Stomach (tissue), 9 donors: ENCODE measurements around the gene LYRM4. TPM values are rescaled to one million over a fixed set of nuclear protein-coding genes. Genes with fewer than 3 reads are reported as not detected.

Source experiments
- DNase-seq, 2 donors: peaks; one replicate each; pipeline versions ENCODE4 v3.0.0 to v3.0.0-alpha.2; 2013 to 2019
- H3K27ac ChIP-seq, 5 donors: fragments of 200-600 bp in 4 of 5; sonication (generic) in 4 of 5; one replicate each; pipeline ENCODE4 v1.5.1; 2013 to 2019; ENCODE audit warnings: mild to moderate bottlenecking in 1 of 5, moderate library complexity in 1 of 5
- H3K27me3 ChIP-seq, 3 donors: fragments of 200-600 bp; sonication (generic); one replicate each; pipeline ENCODE4 v1.5.1; 2017 to 2019; ENCODE audit warnings: mixed run types in 1 of 3
- H3K36me3 ChIP-seq, 4 donors: fragments of 200-600 bp; sonication (generic); 1 replicate in 3 of 4; 2 replicates in 1 of 4; pipeline ENCODE4 v1.5.1; 2016 to 2019
- H3K4me1 ChIP-seq, 4 donors: fragments of 200-600 bp; sonication (generic); one replicate each; pipeline ENCODE4 v1.5.1; 2016 to 2019
- H3K4me3 ChIP-seq, 4 donors: fragments of 200-600 bp; sonication (generic) in 3 of 4; one replicate each; pipeline ENCODE4 v1.5.1; 2016 to 2019; ENCODE audit warnings: mild to moderate bottlenecking in 1 of 4
- H3K9me3 ChIP-seq, 4 donors: fragments of 200-600 bp; sonication (generic); one replicate each; pipeline ENCODE4 v1.5.1; 2016 to 2019
- CTCF ChIP-seq, 7 experiments: fragments of 450-650 bp in 4 of 7; fragments of 200-600 bp in 3 of 7; sonication (generic) in 3 of 7; IDR thresholded peaks; one replicate each; pipeline ENCODE4 v1.5.1; 2016 to 2019; ENCODE audit warnings: antibody characterized with exemption in 7 of 7, control low read depth in 2 of 7, mild to moderate bottlenecking in 1 of 7
- EP300 ChIP-seq: sonication (generic); formaldehyde crosslinking; IDR thresholded peaks from one replicate; pipeline ENCODE4 v1.6.1; 2017; ENCODE audit warnings: antibody characterized with exemption
- POLR2A ChIP-seq, 4 donors: fragments of 450-650 bp; IDR thresholded peaks; one replicate each; pipeline ENCODE4 v1.6.1; 2016; ENCODE audit warnings: antibody characterized with exemption in 4 of 4, control low read depth in 2 of 4, mild to moderate bottlenecking in 1 of 4, moderate library complexity in 1 of 4
- POLR2AphosphoS5 ChIP-seq, 3 donors: sonication (generic); formaldehyde crosslinking; IDR thresholded peaks; one replicate each; pipeline ENCODE4 v1.6.1; 2016; ENCODE audit warnings: antibody characterized with exemption in 3 of 3
- WGBS, 5 donors: extraction: QIAGEN DNeasy Blood & Tissue Kit in 3 of 5; methylation state at CpG; one replicate each; pipeline versions ENCODE4 v1.1.5 to v1.1.7; 2013 to 2018; 5-methylcytosine and 5-hydroxymethylcytosine counted together
- intact Hi-C: fragments of 100-400 bp; cut with DNase I; formaldehyde crosslinking; loops from one replicate; pipeline ENCODE4 v1.15.1; 2023; ENCODE audit warnings: low total_unique reads
- polyA plus RNA-seq, 3 donors: library from polyadenylated mRNA; stranded (reverse); fragments of 200-250 nt; gene quantifications; one replicate each; pipeline ENCODE4 v1.2.3, GENCODE V29; 2013
- total RNA-seq, 5 donors: library from RNA; depleted of rRNA; stranded (reverse); fragments of >200 nt; gene quantifications; one replicate each; pipeline versions ENCODE4 v1.1.0 to v1.2.3, GENCODE V29; 2014 to 2016
- donor health status: healthy with polysubstance abuse.
- donor health status: Bipolar disorder and iron deficiency.
- donor health status: healthy.

The LYRM4 gene
- total and polyA plus RNA-seq, 8 donors: 0.58 to 31.4 (median 18.5) TPM; not detected in 1

GRCh38 chr6:5199283-5199682 is 61.5 kb downstream of the LYRM4 start:
- DNase-seq: no peak
- Histone ChIP-seq H3K36me3 (no peaks in the 10 kb centered on the region), H3K9me3 (no peaks in the 10 kb centered on the region), H3K27ac (no peak overlapping the region), H3K27me3 (no peaks in the 10 kb centered on the region), H3K4me1 (peaks cover 0 to 7% (median 3%) of the 10 kb centered on the region in 4 donors), H3K4me3 (no peak overlapping the region)
- WGBS, 5 donors: 86 to 93% (median 90%) methylated on average over 2 of the region's 2 CpGs
- no peak for TF ChIP-seq EP300
- no peak for TF ChIP-seq CTCF (IDR thresholded peaks at IDR 0.05)
- TF ChIP-seq POLR2A (IDR thresholded peaks at IDR 0.05): no peak
- TF ChIP-seq POLR2AphosphoS5 (IDR thresholded peaks at IDR 0.05): no peak
- intact Hi-C loops: no loop called here

DNA sequence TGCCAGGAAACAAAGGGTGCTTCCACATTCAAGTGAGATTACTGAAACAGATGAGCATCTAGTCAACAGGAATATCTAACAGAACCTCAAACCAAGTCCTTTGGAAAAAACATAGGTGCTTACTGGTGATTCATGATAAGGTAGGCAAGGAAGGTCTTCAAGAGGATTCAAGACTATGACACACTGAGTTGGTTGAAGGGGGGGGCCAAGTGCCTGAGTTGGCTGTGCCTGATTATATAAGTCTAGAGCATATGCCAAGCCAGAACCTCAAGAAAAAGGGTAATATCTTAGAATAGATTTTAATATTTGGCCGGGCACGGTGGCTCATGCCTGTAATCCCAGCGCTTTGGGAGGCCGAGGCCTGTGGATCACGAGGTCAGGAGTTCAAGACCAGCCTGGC is 63.7 kb downstream of the LYRM4 start:
- H3K27me3 ChIP-seq: no peaks in the 10 kb centered on the region
- H3K9me3 ChIP-seq: no peaks in the 10 kb centered on the region
- intact Hi-C loops: no loop called here
- no peak overlapping the region for H3K4me3 ChIP-seq
- DNase-seq: no peak
- no peak overlapping the region for H3K27ac ChIP-seq
- H3K36me3 ChIP-seq: no peaks in the 10 kb centered on the region
- WGBS, 5 donors: 91 to 98% (median 96%) methylated on average over 5 of the region's 5 CpGs
- H3K4me1 ChIP-seq: no peaks in the 10 kb centered on the region
- no peak for TF ChIP-seq POLR2AphosphoS5 (IDR thresholded peaks at IDR 0.05)
- no peak for TF ChIP-seq CTCF (IDR thresholded peaks at IDR 0.05)
- no peak for TF ChIP-seq EP300
- no peak for TF ChIP-seq POLR2A (IDR thresholded peaks at IDR 0.05)

DNA sequence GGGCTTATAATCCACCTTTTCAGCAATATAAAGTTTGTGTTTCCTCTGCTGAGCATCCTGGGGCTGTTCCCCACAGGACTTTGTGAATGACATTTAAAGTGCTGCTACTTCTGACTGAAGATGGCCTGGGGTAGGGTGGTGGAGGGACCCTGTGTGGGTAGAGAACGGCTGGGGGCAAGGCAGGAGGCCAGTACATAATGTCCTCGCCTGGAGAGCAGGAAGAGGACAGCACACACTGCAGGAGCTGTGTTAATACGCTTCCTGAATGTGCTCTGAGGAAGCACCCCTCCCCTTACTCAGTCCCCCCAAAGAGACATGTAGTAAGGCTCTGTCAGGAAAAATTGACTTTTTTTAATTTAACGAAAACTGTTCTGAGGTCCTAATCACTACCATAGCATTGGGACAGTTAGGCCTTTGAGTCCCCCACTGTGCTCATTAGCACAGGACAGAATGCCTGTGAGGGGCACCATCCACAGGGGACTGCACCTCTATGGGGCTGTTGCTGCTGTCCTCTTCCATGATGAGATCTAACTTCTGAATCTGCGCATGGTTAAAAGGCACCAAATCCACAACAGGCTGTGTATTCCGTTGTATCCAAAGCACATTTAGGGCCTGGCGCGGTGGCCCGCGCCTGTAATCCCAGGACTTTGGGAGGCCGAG is 68.5 kb downstream of the LYRM4 start:
- Histone ChIP-seq H3K27ac (no peak overlapping the region), H3K9me3 (no peaks in the 10 kb centered on the region), H3K4me3 (no peak overlapping the region), H3K4me1 (peaks cover 0 to 12% (median 0%) of the 10 kb centered on the region in 4 donors), H3K36me3 (no peaks in the 10 kb centered on the region), H3K27me3 (no peaks in the 10 kb centered on the region)
- DNase-seq: no peak
- TF ChIP-seq CTCF (IDR thresholded peaks at IDR 0.05) (no peak), EP300 (no peak), POLR2AphosphoS5 (IDR thresholded peaks at IDR 0.05) (no peak), POLR2A (IDR thresholded peaks at IDR 0.05) (no peak)
- 93 to 97% (median 95%) methylated on average over 11 of the region's 11 CpGs for WGBS, 5 donors
- intact Hi-C loops: no loop called here

GRCh38 chr6:5191722-5192121 is 69.0 kb downstream of the LYRM4 start:
- no peaks in the 10 kb centered on the region for H3K36me3 ChIP-seq
- WGBS, 5 donors: 85 to 95% (median 91%) methylated on average over 3 of the region's 3 CpGs
- intact Hi-C loops: no loop called here
- H3K9me3 ChIP-seq: no peaks in the 10 kb centered on the region
- no peaks in the 10 kb centered on the region for H3K27me3 ChIP-seq
- TF ChIP-seq POLR2AphosphoS5 (IDR thresholded peaks at IDR 0.05) (no peak), POLR2A (IDR thresholded peaks at IDR 0.05) (no peak), CTCF (IDR thresholded peaks at IDR 0.05) (no peak), EP300 (no peak)
- no peak overlapping the region for H3K27ac ChIP-seq
- no peak overlapping the region for H3K4me3 ChIP-seq
- no peak for DNase-seq
- peaks cover 0 to 12% (median 0%) of the 10 kb centered on the region in 4 donors for H3K4me1 ChIP-seq
